Thymus (tissue), 11 donors: ENCODE results near the gene NPM3. TPM values are rescaled to one million over a fixed set of nuclear protein-coding genes. Genes with fewer than 3 reads are reported as not detected.

ENCODE experiments used
- DNase-seq, 9 donors: peaks; one replicate each; pipeline ENCODE4 v3.0.0-alpha.2; 2013; ENCODE audit warnings: low spot score in 9 of 9, low read depth in 6 of 9, missing footprints in 1 of 9
- H3K27ac ChIP-seq, 2 donors: one replicate each; pipeline ENCODE4 v1.5.1; 2013; ENCODE audit warnings: control low read depth in 1 of 2, low read depth in 1 of 2, low read length in 1 of 2, mild to moderate bottlenecking in 1 of 2, moderate library complexity in 1 of 2
- H3K27me3 ChIP-seq, 2 donors: one replicate each; pipeline ENCODE4 v1.5.1; 2013; ENCODE audit warnings: low read length in 1 of 2; ENCODE audit not compliant: control insufficient read depth in 2 of 2, insufficient read depth in 1 of 2
- H3K36me3 ChIP-seq, 2 donors: one replicate each; pipeline ENCODE4 v1.5.1; 2013; ENCODE audit warnings: low read length in 1 of 2, mild to moderate bottlenecking in 1 of 2, moderate library complexity in 1 of 2; ENCODE audit not compliant: control insufficient read depth in 2 of 2, insufficient read depth in 2 of 2
- H3K4me1 ChIP-seq, 2 donors: one replicate each; pipeline ENCODE4 v1.5.1; 2013; ENCODE audit warnings: low read length in 2 of 2; ENCODE audit not compliant: control insufficient read depth in 2 of 2, insufficient read depth in 2 of 2
- H3K4me3 ChIP-seq, 2 donors: one replicate each; pipeline ENCODE4 v1.5.1; 2013; ENCODE audit warnings: low read length in 2 of 2, control low read depth in 1 of 2, mild to moderate bottlenecking in 1 of 2
- H3K9me3 ChIP-seq, 2 donors: one replicate each; pipeline ENCODE4 v1.5.1; 2013; ENCODE audit warnings: low read length in 1 of 2, mild to moderate bottlenecking in 1 of 2; ENCODE audit not compliant: control insufficient read depth in 2 of 2, insufficient read depth in 1 of 2
- WGBS: extraction: QIAGEN DNeasy Blood & Tissue Kit; methylation state at CpG from one replicate; pipeline ENCODE4 v1.1.7; 2013; 5-methylcytosine and 5-hydroxymethylcytosine counted together
- polyA plus RNA-seq: library from polyadenylated mRNA; stranded (reverse); fragments of 200-250 nt; gene quantifications from one replicate; pipeline ENCODE4 v1.2.3, GENCODE V29; 2013
- total RNA-seq: library from RNA; stranded (reverse); fragments of 120-200 nt; gene quantifications from one replicate; pipeline ENCODE4 v1.2.4, GENCODE V29; 2013
- donor health status: healthy.

The NPM3 gene
- total and polyA plus RNA-seq, 2 donors = 30.6 to 50.6 TPM

GRCh38 chr10:101772017-101772894, 11.0 kb downstream of the NPM3 start:
- H3K4me3 ChIP-seq = no peak overlapping the region
- DNase-seq = no peak
- peaks cover 0 to 5% of the 10 kb centered on the region in 2 donors for H3K9me3 ChIP-seq
- H3K27me3 ChIP-seq = peaks cover 49 to 95% of the 10 kb centered on the region in 2 donors
- H3K4me1 ChIP-seq = peaks cover 0 to 5% of the 10 kb centered on the region in 2 donors
- no peaks in the 10 kb centered on the region for H3K36me3 ChIP-seq
- no peak overlapping the region for H3K27ac ChIP-seq
- 78% methylated on average over 6 of the region's 6 CpGs for WGBS

DNA sequence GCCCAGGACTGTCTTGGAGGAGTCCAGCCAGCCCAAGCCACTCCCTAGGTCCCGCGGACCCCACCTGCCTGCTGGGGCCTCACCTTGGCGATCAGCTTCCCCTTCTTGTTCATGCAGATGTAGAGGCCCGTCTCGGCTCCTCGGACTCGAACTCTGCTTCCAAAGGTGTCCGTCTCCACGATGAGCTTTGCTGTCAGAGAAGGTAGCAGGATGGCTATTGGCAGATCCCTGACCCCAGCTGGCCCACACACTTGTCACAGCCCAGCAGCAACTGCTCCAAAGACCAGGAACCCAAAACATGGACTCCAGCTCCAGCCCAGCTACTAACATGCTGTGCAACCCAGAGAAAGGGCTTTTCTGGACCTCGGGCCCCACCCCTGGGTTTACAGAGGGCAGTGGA, 11.9 kb downstream of the NPM3 start:
- Histone ChIP-seq H3K27me3 (peaks cover 41 to 95% of the 10 kb centered on the region in 2 donors), H3K4me1 (peaks cover 0 to 5% of the 10 kb centered on the region in 2 donors), H3K9me3 (peaks cover 0 to 5% of the 10 kb centered on the region in 2 donors), H3K36me3 (no peaks in the 10 kb centered on the region), H3K4me3 (no peak overlapping the region), H3K27ac (no peak overlapping the region)
- 93% methylated on average over 10 of the region's 10 CpGs for WGBS
- DNase-seq = no peak

GRCh38 chr10:101770331-101771215, 12.7 kb downstream of the NPM3 start:
- DNase-seq = no peak
- Histone ChIP-seq H3K36me3 (no peaks in the 10 kb centered on the region), H3K27me3 (peaks cover 36 to 100% of the 10 kb centered on the region in 2 donors), H3K9me3 (peaks cover 0 to 5% of the 10 kb centered on the region in 2 donors), H3K4me3 (no peak overlapping the region), H3K4me1 (peaks cover 0 to 5% of the 10 kb centered on the region in 2 donors), H3K27ac (no peak overlapping the region)
- 81% methylated on average over 41 of the region's 41 CpGs for WGBS

DNA sequence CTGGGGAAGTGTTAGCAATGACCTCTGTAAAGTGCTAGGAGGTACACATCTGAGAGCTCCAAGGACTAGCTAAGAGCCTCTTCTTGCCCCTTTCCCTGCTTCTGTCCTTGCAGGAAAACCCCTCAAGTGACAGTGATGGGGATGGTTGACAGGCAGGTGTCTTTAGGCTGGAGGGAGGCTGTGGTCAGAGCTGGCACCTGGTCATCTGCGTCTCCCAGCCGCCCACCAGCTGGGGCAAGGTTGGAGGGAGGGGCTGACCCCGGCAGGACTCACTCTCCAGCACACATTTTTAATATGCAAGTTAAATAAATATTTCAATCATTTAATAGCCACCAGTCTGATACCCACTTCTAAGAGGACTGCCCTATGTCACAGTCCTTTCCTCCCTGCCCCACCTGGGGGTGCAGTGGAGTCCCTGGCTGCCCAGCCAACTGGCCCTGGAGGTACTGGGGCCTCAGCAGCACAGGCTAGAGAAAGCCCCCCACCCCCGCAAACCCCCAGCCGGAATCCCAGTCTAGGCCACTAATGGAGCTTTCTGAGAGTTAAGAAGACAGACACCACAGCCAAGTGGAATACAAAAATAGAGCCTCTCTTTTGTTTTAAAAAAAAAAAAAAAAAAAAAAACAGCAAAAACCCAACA, 13.6 kb downstream of the NPM3 start:
- DNase-seq = no peak
- Histone ChIP-seq H3K27ac (no peak overlapping the region), H3K4me1 (no peaks in the 10 kb centered on the region), H3K9me3 (peaks cover 0 to 1% of the 10 kb centered on the region in 2 donors), H3K4me3 (no peak overlapping the region), H3K36me3 (no peaks in the 10 kb centered on the region), H3K27me3 (peaks cover 28 to 100% of the 10 kb centered on the region in 2 donors)
- WGBS = 96% methylated on average over 5 of the region's 5 CpGs

- H3K4me1 ChIP-seq = no peaks in the 10 kb centered on the region
- H3K27ac ChIP-seq = no peak overlapping the region
- H3K27me3 ChIP-seq = peaks cover 22 to 94% of the 10 kb centered on the region in 2 donors
- no peak overlapping the region for H3K4me3 ChIP-seq
- H3K9me3 ChIP-seq = no peaks in the 10 kb centered on the region
- no peak for DNase-seq
- WGBS = 88% methylated on average over 8 of the region's 8 CpGs
- H3K36me3 ChIP-seq = no peaks in the 10 kb centered on the region
These were observed 14.5 kb downstream of the NPM3 start for GRCh38 chr10:101768791-101769170.

GRCh38 chr10:101767966-101768790, 15.1 kb downstream of the NPM3 start:
- no peak overlapping the region for H3K4me3 ChIP-seq
- no peaks in the 10 kb centered on the region for H3K36me3 ChIP-seq
- no peaks in the 10 kb centered on the region for H3K9me3 ChIP-seq
- no peak for DNase-seq
- H3K27me3 ChIP-seq = peaks cover 18 to 94% of the 10 kb centered on the region in 2 donors
- H3K4me1 ChIP-seq = no peaks in the 10 kb centered on the region
- 75% methylated on average over 14 of the region's 14 CpGs for WGBS
- H3K27ac ChIP-seq = no peak overlapping the region

- DNase-seq = no peak
- no peak overlapping the region for H3K4me3 ChIP-seq
- no peak overlapping the region for H3K27ac ChIP-seq
- H3K4me1 ChIP-seq = no peaks in the 10 kb centered on the region
- 80% methylated on average over 6 of the region's 6 CpGs for WGBS
- H3K36me3 ChIP-seq = no peaks in the 10 kb centered on the region
- no peaks in the 10 kb centered on the region for H3K9me3 ChIP-seq
- H3K27me3 ChIP-seq = peaks cover 13 to 92% of the 10 kb centered on the region in 2 donors
These were observed 15.7 kb downstream of the NPM3 start for GRCh38 chr10:101767600-101767945.

- peaks cover 7 to 88% of the 10 kb centered on the region in 2 donors for H3K27me3 ChIP-seq
- no peak overlapping the region for H3K4me3 ChIP-seq
- no peak overlapping the region for H3K27ac ChIP-seq
- WGBS = 91% methylated on average over 12 of the region's 12 CpGs
- DNase-seq = no peak
- no peaks in the 10 kb centered on the region for H3K4me1 ChIP-seq
- no peaks in the 10 kb centered on the region for H3K36me3 ChIP-seq
- H3K9me3 ChIP-seq = no peaks in the 10 kb centered on the region
These were observed 16.3 kb downstream of the NPM3 start for GRCh38 chr10:101766753-101767599.
